Endothelial cell of umbilical vein (primary cell): ENCODE measurements around the gene UFD1. TPM values are rescaled to one million over a fixed set of nuclear protein-coding genes. Genes with fewer than 3 reads are reported as not detected.

Experiments
- BruUV-seq: library from RNA; stranded (reverse); fragments of 400-500 nt; replicated peaks from 2 replicates; lab custom pipeline; 2021; lab: Mats Ljungman, UMichigan
- CTCF ChIA-PET: fragments of 300-600, 350-600 bp; sonication (Branson Sonifier 250); formaldehyde crosslinking; loops from one replicate; lab custom pipeline; 2021; ENCODE audit warnings: antibody characterized with exemption, inconsistent platforms; lab: Charles Lee
- POLR2A ChIA-PET: fragments of 300-600, 350-600 bp; sonication (Branson Sonifier 250); formaldehyde crosslinking; loops from one replicate; lab custom pipeline; 2021; ENCODE audit warnings: antibody characterized with exemption, inconsistent platforms; lab: Charles Lee
- DNase-seq: peaks from one replicate; pipeline ENCODE4 v3.0.0-alpha.2; 2011; ENCODE audit warnings: low read depth, low spot score
- FAIRE-seq: peaks from 2 replicates; lab custom pipeline; 2011; peaks lifted over from hg19 to GRCh38; lab: Jason Lieb, UNC
- H2AFZ ChIP-seq: 2 replicates; pipeline ENCODE4 v1.6.0; 2012; ENCODE audit warnings: low read depth, low read length, control low read depth, inconsistent platforms
- H3K27ac ChIP-seq: 2 replicates; pipeline ENCODE4 v1.5.1; 2011; ENCODE audit warnings: low read depth, mild to moderate bottlenecking, control low read depth, low read length, moderate library complexity; ENCODE audit not compliant: insufficient read depth
- H3K27me3 ChIP-seq, 2 experiments: 2 replicates each; pipeline versions ENCODE4 v1.6.0 to v1.6.1; 2011; ENCODE audit warnings: low read length in 2 of 2, mixed read lengths in 1 of 2; ENCODE audit not compliant: control insufficient read depth in 2 of 2, insufficient read depth in 2 of 2
- H3K36me3 ChIP-seq, 2 experiments: 2 replicates in 1 of 2; 3 replicates in 1 of 2; pipeline ENCODE4 v1.5.1; 2011; ENCODE audit warnings: low read length in 2 of 2, mild to moderate bottlenecking in 1 of 2, moderate library complexity in 1 of 2; ENCODE audit not compliant: control insufficient read depth in 2 of 2, insufficient read depth in 2 of 2; ENCODE audit errors: extremely low read depth in 1 of 2
- H3K4me1 ChIP-seq: 3 replicates; pipeline ENCODE4 v1.5.1; 2011; ENCODE audit warnings: mild to moderate bottlenecking, low read length; ENCODE audit not compliant: control insufficient read depth, insufficient read depth; ENCODE audit errors: extremely low read depth
- H3K4me2 ChIP-seq: 2 replicates; pipeline ENCODE4 v1.6.1; 2011; ENCODE audit warnings: low read length, control low read depth, mixed read lengths; ENCODE audit not compliant: insufficient read depth
- H3K4me3 ChIP-seq, 3 experiments: fragments of 200-600 bp in 1 of 3; sonication (generic), shearing (Covaris generic) in 1 of 3; replicated peaks in 1 of 3; 2 replicates each; pipeline ENCODE4 v1.5.1; 2011 to 2016; ENCODE audit warnings: control low read depth in 3 of 3, low read length in 3 of 3, mild to moderate bottlenecking in 2 of 3, inconsistent platforms in 1 of 3, low read depth in 1 of 3, moderate library complexity in 1 of 3; ENCODE audit not compliant: insufficient read depth in 1 of 3
- H3K79me2 ChIP-seq: 2 replicates; pipeline ENCODE4 v1.6.0; 2012; ENCODE audit warnings: low read length, inconsistent platforms; ENCODE audit not compliant: control insufficient read depth, insufficient read depth
- H3K9ac ChIP-seq: replicated peaks from 2 replicates; pipeline ENCODE3; 2011; ENCODE audit warnings: low read length, control low read depth; ENCODE audit not compliant: insufficient read depth; ENCODE audit errors: extremely low read depth
- H3K9me1 ChIP-seq: replicated peaks from 3 replicates; pipeline ENCODE4 v1.6.0; 2011; ENCODE audit warnings: mild to moderate bottlenecking, low read length; ENCODE audit not compliant: control insufficient read depth, insufficient read depth; ENCODE audit errors: extremely low read depth
- H3K9me3 ChIP-seq: replicated peaks from 2 replicates; pipeline ENCODE4 v1.5.1; 2012; ENCODE audit warnings: low read length, inconsistent platforms; ENCODE audit not compliant: control insufficient read depth, insufficient read depth
- H4K20me1 ChIP-seq: replicated peaks from 2 replicates; pipeline ENCODE3; 2011; ENCODE audit warnings: mild to moderate bottlenecking, low read length; ENCODE audit not compliant: control insufficient read depth, insufficient read depth; ENCODE audit errors: extremely low read depth
- EZH2 ChIP-seq: IDR thresholded peaks from 2 replicates; pipeline ENCODE4 v1.6.1; 2012; ENCODE audit warnings: borderline replicate concordance, low read depth, mild to moderate bottlenecking, moderate library complexity, low read length, inconsistent platforms; ENCODE audit not compliant: severe bottlenecking
- FOS ChIP-seq: IDR thresholded peaks from 2 replicates; pipeline ENCODE4 v1.6.1; 2011; ENCODE audit warnings: mild to moderate bottlenecking, low read length, moderate library complexity, borderline replicate concordance; ENCODE audit not compliant: insufficient read depth
- GATA2 ChIP-seq: IDR thresholded peaks from 2 replicates; pipeline ENCODE4 v1.7.0; 2011; ENCODE audit warnings: low read depth, mild to moderate bottlenecking, moderate library complexity, mixed read lengths, low read length; ENCODE audit not compliant: insufficient read length, insufficient read depth
- JUN ChIP-seq: IDR thresholded peaks from 2 replicates; pipeline ENCODE4 v1.6.1; 2011; ENCODE audit warnings: borderline replicate concordance, low read depth; ENCODE audit not compliant: insufficient read length, insufficient read depth
- MYC ChIP-seq: IDR thresholded peaks from one replicate; pipeline ENCODE4 v1.6.1; 2011; ENCODE audit warnings: mild to moderate bottlenecking, low read depth, low read length
- POLR2A ChIP-seq: IDR thresholded peaks from 2 replicates; pipeline ENCODE4 v1.6.1; 2012; ENCODE audit warnings: low read depth, mild to moderate bottlenecking, control low read depth, low read length
- POLR2AphosphoS5 ChIP-seq: IDR thresholded peaks from 2 replicates; pipeline ENCODE4 v1.6.1; 2012; ENCODE audit warnings: low read depth, mild to moderate bottlenecking, control low read depth, low read length, moderate library complexity; ENCODE audit not compliant: insufficient read depth
- dilution Hi-C: fragments of 300-500 bp; cut with MboI; formaldehyde crosslinking; loops from one replicate; pipeline ENCODE4 v1.15.0; 2019; ENCODE audit warnings: low sequenced_read_pairs; ENCODE audit not compliant: extremely low pct_ligation_motif_present
- intact Hi-C: fragments of 100-400 bp; cut with micrococcal nuclease; formaldehyde crosslinking; loops from one replicate; pipeline ENCODE4 v1.10.0; 2022
- polyA plus RNA-seq, 4 experiments: library from polyadenylated mRNA; depleted of rRNA in 3 of 4; stranded (reverse) in 3 of 4; unstranded in 1 of 4; fragments of >200 nt; gene quantifications; 2 replicates each; pipeline versions ENCODE4 v1.2.1 to v1.2.3, GENCODE V29; 2011 to 2012; ENCODE audit warnings: missing spikeins in 1 of 4
- total RNA-seq: library from RNA; stranded (reverse); gene quantifications from 2 replicates; pipeline ENCODE4 v1.2.3, GENCODE V29; 2021
- TF ChIP-seq, protein P1 (sequence below), 2 donors: IDR thresholded peaks; 1 replicate in 1 of 2; 2 replicates in 1 of 2; pipeline ENCODE4 v1.5.1; 2011; ENCODE audit warnings: low read length in 2 of 2, mild to moderate bottlenecking in 2 of 2, moderate library complexity in 2 of 2, control low read depth in 1 of 2, inconsistent platforms in 1 of 2, low read depth in 1 of 2; ENCODE audit not compliant: insufficient read depth in 1 of 2; ENCODE audit errors: extremely low read depth in 1 of 2
- TF ChIP-seq, protein P2 (sequence below): IDR thresholded peaks from 2 replicates; pipeline ENCODE4 v1.6.1; 2011; ENCODE audit not compliant: insufficient read depth, insufficient read length

UFD1 gene
- total and polyA plus RNA-seq, 2 donors (not counting 3 experiments of a cell fraction or from before 2014, with no cell fraction given) = 127 to 228 TPM

DNA sequence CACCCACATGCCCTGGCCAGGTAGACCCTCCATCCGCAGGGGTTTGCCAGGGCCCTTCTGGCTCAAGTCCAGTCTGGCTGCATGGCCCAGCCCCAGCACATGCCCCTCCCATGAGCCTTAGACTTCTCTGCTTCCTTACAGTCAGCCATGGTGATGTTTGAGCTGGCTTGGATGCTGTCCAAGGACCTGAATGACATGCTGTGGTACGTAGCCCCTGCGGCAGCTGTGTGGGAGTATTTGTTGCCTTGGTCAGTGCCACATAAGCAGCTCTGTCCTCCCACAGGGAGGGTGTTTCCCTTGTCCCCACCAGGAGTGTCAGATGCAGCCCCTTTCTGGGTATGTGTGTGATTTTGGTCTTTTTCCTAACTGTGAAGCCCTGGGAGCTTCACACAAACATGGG is 18.3 kb upstream of the UFD1 start:
- DNase-seq = peak; percentile 86
- no peaks in the 10 kb centered on the region for H3K4me1 ChIP-seq
- dilution Hi-C loops = no loop called here
- H3K9me1 ChIP-seq = no peaks in the 10 kb centered on the region
- intact Hi-C loops = no loop called here
- TF ChIP-seq JUN (no peak), POLR2A (no peak), MYC (no peak), FOS (no peak), EZH2 (no peak), GATA2 (no peak), POLR2AphosphoS5 (no peak)
- TF ChIP-seq, protein P1, sequence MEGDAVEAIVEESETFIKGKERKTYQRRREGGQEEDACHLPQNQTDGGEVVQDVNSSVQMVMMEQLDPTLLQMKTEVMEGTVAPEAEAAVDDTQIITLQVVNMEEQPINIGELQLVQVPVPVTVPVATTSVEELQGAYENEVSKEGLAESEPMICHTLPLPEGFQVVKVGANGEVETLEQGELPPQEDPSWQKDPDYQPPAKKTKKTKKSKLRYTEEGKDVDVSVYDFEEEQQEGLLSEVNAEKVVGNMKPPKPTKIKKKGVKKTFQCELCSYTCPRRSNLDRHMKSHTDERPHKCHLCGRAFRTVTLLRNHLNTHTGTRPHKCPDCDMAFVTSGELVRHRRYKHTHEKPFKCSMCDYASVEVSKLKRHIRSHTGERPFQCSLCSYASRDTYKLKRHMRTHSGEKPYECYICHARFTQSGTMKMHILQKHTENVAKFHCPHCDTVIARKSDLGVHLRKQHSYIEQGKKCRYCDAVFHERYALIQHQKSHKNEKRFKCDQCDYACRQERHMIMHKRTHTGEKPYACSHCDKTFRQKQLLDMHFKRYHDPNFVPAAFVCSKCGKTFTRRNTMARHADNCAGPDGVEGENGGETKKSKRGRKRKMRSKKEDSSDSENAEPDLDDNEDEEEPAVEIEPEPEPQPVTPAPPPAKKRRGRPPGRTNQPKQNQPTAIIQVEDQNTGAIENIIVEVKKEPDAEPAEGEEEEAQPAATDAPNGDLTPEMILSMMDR (IDR thresholded peaks at IDR 0.05; ENCODE audit: extremely low read depth in 1 of 2, insufficient read depth in 1 of 2, low read depth in 1 of 2, low read length in 2 of 2) = no peak
- TF ChIP-seq, protein P2, sequence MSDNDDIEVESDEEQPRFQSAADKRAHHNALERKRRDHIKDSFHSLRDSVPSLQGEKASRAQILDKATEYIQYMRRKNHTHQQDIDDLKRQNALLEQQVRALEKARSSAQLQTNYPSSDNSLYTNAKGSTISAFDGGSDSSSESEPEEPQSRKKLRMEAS = no peak
- H3K9ac ChIP-seq = no peak overlapping the region
- ChIA-PET POLR2A (no interaction called here), CTCF (interaction anchor here (0.6 to 6.6 kb wide), 13 partner anchors 8 to 132 kb away, joined by 3 to 358 read pairs (median 3); no protein-coding TSS in a partner anchor)
- H3K27me3 ChIP-seq = no peaks in the 10 kb centered on the region
- no peak overlapping the region for H2AFZ ChIP-seq
- no peak overlapping the region for H3K27ac ChIP-seq
- H4K20me1 ChIP-seq = no peaks in the 10 kb centered on the region
- H3K4me2 ChIP-seq = no peak overlapping the region
- H3K36me3 ChIP-seq = peaks cover 0 to 6% of the 10 kb centered on the region in 2 experiments
- H3K4me3 ChIP-seq = no peak overlapping the region
- no TSS peak for BruUV-seq
- H3K9me3 ChIP-seq = no peaks in the 10 kb centered on the region
- H3K79me2 ChIP-seq = no peaks in the 10 kb centered on the region
- FAIRE-seq = peak; percentile 81
